Stromal cell of bone marrow (primary cell): ENCODE results near the gene TBRG4.
"Not testable (repeated sequence)": the region's sequence is repeated elsewhere in the genome, so short reads cannot be mapped to it uniquely, and the experiment has no call there.

ENCODE experiments used
- DNase-seq: peaks from one replicate; pipeline ENCODE4 v3.0.0-alpha.2; 2012; ENCODE audit warnings: low read depth

TBRG4 gene

DNA sequence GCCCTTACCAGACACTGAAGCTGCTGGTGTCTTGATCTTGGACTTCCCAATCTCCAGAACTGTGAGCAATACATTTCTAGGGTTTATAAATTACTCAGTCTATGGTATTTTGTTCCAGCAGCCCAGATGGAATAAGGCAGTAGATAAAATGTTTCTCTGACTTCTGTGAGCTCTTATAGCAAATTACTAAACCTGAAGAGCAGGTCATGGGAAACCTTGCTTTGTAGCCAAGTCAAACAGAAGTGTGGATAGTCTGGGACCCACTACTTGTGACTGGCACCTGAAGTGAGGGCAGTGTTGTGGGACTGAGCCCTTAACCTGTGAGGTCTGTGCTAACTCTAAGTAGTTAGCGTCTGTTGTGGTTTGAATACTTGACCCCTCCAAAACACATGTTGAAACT is 4.6 kb upstream of the TBRG4 start:
- DNase-seq: no peak

- no peak for DNase-seq
Observed at GRCh38 chr7:45114926-45115325, 3.4 kb upstream of the TBRG4 start.

DNA sequence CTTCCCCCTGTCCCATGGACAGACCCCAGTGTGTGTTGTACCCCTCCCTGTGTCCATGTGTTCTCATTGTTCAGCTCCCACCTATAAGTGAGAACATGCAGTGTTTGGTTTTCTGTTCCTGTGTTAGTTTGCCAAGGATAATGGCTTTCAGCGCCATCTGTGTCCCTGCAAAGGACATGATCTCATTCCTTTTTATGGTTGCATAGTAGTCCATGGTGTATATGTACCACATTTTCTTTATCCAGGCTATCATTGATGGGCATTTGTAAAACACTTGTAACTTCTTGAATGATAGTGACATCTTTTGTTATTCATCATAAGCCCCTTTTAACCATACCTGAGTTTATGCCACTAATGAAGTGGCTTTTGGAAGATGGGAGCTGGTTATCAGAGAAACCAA is 2.8 kb upstream of the TBRG4 start:
- not testable (repeated sequence) for DNase-seq

DNA sequence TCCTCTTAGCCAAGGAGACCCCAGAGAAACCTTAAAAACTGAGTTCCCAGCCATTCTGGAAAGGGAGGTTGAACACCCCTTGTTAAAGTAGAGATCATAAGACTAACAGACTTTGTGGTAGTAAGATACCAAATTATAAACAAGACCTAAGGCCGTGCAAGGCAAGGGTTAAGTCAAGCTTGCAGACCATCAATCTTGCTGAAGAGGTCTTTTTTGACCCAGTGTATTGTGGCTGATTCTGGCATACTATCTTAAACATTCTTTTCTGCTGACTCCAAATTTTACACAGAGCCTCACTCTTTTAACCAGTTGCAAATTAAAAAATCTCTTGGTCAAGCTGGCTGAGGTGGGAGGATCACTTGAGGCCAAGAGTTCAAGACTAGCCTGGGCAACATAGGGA is 1.2 kb upstream of the TBRG4 start:
- no peak for DNase-seq

DNA sequence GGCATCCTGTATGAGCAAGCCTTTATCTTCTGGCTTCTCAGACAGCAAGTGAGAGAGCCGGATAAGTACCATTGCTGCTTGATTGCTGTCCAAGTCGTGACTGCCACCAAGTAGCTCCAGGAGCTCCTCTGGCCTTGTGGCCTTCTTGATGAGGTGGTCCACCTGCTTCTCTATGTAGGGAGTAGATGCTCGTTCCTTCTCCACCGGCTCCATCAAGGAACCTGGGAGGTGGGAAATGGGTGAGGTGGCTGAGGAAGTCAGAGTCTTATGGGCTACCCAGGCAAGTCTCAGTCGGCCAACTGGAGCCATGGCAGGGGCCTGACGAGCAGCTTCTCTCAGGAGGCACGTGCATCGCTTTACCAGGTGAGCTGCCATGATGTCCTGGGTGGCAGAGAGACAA is 2.6 kb downstream of the TBRG4 start:
- no peak for DNase-seq

DNA sequence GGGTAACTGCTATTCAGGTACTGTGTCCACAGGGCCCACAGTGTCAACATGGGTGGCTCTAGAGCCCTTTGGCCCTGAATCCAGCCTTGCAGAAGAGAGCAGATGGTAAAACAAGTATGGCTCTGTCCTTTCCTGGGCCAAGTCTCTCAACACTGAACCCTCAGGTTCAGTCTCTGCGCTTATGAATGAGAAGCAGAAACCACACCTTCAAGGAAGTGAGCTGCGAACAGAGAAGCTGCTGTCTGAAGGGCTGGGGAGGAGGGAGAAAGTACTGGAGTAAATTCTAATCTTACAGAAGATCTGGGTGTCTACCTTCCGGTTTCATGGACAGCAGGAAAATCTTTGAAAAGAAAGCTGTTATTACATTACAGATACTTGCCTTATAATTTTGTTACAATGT is 4.1 kb downstream of the TBRG4 start:
- no peak for DNase-seq

DNA sequence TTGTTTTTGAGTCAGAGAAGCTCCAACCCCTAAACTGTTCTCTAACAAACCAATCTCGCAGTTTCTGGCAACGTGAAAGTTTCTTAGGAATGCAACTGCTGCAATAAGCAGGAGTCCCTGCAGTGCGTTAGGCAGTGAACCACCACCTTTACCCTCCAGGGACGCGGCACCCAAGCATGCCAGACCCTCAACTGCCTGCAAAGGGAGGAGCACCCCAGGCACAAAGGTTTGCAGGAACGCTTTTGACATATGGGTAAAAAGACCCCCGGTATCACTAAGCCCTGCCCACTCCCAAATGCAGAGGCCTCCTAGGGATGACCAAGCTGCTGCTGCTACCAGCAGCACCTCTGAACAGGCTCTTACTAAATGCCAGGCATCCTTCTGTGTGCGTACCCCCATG is 4.7 kb downstream of the TBRG4 start:
- no peak for DNase-seq

DNA sequence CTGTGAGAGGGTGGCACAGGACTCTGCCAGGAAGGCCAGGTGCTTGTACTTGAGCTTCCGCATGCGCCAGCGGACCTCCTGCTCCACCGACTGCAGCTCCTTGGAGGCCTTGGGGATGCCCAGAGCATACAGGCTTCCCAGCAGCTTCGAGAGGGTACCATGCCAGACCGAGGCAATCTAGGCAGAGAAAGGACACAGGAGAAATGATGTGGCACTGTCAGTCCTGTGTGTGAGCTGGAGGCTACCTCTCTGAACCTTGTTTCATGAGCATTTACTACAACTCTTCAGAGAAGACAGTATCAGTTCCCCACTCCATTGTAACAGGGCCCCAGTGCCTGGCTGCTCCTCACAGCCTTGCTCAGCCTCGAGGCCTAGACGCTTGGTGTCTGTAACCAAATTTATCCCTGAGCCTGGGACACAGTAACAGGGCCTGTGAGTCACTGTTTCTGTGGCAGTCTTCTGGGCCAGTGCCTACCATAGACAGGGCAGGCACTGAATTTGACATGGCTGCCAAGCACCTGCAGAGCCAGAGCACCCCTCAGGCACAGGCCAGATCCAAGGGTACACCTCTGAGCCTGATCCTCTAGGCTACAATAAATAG is 5.8 kb downstream of the TBRG4 start:
- DNase-seq: no peak

DNA sequence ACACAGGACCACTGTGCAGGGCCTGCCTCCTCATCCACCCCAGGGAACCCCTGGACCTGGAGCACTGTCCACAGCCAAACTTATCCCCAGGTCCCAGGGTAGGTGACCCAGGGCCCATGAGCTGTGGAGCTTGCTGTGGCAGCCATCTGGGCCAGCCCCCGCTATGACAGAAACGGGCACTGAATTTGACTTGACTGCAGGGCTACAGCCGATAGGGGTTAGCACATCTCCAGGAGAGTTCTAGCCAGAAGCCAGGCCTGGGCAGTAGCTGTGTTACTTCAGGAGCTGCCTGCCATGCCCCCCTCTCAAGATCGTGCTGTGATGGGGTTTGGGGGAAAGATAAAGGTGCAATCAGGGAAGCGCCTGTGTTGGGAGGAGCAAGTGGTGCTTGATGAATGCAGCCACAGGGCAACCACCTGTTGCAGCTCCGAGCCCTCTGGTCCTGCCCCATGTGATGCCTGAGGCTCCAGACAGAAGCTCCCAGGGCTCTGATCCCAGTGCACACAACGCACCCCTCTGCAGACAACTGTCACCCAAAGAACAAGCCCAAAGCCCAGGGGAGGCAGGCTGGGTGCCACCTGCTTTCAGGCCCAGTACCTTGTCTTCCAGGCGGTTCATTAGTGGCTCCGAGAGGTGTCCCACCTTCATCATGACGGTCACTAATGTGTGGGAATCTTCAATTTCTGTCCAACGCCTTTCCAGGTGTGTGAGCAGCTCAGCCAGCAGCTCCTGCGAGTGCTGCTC is 6.5 kb downstream of the TBRG4 start:
- DNase-seq: no peak

- DNase-seq: no peak
Observed at GRCh38 chr7:45103958-45104843, 7.3 kb downstream of the TBRG4 start.

GRCh38 chr7:45102785-45103712 is 8.4 kb downstream of the TBRG4 start:
- no peak for DNase-seq

DNA sequence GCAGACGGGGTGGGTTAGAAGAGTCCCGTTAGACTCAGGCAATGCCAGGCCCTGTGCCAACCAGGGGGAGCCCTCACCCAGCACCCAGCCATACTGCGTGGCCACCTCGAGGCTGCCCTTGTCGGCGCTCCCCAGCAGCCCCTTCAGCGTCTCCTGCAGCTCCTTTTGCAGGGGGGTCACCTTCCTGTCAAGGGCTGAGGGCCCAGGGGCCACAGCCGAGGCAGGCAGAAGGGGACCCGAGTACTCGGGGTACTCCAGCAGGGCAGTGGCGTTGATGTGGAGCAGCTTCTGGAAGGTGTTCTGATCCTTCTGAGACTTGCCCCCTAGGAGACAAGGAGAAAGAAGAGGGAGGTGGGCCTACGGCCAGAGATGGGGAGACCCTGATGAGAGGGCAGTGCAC is 9.7 kb downstream of the TBRG4 start:
- DNase-seq: no peak

DNA sequence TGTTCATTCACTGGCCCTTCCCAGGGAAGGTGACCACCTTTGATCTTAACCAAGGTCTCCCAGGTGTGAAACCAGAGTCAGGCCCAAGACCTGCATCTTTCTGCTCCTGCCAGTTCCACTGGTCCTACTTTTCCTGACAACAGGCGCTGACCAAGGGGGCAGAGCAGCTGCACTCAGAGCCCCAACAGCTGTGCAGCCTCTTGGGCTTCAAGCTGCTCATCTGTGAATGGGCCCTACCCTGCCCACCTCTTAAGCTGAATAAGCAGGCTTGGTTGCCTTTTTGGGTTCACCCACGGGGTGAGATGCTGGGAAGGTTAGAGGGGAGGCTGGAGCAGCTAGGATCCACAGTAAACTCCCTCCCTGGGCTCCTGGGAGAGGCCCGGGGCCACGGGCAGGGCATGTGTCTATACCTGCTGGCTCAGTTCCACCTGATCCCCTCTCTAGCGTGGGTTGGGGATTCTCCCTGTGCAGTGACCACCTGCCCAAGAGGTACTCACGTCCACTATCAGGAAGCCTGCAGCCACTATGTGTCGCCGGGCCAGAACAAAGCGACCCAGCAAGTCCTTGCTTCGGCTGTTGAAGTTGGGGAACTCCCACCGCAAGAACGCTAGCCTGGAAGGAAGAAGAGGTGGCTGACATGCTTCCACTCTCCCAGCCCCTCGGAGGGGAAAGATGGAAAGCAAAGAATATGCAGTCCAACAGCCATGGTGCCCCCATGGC is 10.6 kb downstream of the TBRG4 start:
- DNase-seq: no peak

DNA sequence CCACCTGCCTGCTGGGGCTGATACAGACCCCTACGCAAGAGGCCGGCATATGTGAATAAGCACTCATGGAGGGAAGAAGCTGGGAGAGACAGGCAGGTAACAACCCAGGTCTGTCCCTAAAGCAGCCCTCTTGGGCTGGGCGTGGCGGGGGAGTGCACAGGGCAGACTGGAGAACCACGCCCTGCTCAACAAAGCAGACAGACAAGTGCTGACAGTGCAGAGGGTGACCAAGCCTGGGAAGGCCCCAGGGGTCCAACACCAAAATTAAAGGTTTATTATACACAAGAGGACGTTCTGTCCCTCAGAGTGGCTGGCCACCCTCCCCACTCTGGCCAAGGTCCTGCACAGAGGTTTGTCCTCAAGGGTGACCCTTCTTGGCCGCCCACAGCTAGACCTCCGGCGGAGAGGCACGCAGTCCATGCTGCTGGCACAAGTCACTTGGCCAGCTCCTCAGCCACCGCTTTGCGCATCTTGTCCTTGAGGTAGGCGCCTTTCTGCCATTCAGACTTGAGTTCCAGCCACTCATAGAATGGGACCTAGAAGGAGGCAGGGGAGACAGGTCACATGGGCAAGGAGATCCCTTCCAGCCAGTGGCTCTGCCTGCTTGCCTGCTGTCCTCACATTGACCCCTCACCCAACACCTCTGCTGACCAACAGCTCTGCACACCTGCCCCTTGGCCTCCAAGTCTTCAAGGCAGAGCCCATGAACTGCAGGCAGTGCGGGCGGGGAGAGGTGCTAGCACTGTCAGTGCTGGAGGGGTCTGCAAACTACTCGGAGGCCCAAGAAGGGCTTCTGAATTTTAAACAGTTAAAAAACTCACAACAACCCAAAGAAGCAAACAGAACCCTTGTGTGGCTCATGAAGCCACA is 11.4 kb downstream of the TBRG4 start:
- DNase-seq: no peak

DNA sequence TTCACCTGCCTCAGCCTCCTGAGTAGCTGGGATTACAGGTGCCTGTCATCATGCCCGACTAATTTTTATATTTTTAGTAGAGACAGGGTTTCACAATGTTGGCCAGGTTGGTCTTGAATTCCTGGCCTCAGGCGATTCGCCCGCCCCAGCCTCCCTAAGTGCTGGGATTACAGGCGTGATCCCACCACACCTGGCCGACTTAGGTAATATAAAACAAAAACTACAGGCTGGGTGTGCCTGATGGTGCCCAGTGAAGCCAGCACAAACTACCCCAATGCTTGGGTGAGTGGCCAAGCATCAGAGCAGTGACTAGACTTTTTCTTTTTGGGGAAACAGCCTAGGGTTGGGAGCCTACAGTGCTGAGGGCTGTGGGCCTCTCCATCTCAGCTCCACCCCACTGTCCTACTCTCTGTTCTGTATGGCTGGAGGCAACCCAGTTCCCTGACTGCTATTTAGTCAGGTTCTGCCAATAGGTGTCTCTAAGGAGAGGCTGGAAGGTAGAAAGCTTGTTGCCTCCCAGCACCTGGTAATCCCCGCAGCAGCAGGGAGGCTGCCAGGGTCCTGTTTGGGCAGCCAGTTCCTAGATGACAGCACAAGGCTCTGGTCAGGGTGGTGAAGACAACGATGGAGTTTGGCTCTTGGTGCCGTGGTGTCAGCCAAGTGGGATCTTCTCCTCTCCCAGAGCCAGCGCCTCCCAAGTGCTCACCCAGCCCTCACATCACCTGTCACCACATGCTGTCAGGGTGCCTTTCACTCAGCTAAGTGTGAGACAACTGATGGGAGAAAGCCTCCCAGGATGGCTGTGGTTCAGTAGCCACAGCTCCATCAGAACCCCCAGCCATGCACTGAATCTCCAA is 12.3 kb downstream of the TBRG4 start:
- no peak for DNase-seq

GRCh38 chr7:45092931-45093235 is 18.6 kb downstream of the TBRG4 start:
- no peak for DNase-seq

DNA sequence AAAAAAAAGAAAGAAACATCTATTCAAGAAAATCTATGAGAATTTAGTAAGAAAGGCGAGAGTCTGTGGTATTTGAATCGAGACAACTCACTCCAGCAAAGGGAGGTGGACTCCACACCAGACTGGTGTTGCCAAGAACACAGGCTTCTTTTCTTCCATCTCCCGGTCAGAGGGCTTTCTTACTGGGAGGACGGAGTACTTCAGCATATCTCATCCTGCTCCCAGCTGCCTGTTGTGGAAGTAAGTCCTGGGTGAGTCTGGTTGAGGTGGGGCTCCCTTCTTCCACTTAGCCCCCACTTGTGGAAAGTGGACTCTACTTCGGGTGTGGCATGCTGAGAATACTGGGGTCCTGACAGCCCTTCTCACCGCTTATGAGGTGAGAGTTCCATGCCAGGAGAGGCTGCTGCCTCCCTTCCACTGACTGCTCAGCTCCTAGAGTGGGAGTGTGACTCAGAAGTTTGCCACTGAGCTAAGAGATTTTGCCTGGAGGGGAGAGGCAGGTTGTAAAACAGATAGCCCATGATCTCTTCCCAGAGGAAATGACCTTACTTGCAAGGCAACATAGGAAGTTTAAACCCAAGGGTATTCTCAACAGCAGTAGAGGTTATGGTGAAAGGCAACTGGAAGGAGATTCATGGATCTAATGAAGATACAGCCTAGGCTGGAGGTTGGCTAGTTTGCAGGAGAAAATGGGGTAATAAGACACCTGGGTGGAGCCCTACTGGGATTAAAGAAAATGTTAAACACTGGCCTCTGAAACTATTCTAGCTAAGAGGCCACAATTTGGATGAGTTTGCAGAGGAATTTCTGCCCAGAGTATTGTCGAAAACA is 19.2 kb downstream of the TBRG4 start:
- no peak for DNase-seq

DNA sequence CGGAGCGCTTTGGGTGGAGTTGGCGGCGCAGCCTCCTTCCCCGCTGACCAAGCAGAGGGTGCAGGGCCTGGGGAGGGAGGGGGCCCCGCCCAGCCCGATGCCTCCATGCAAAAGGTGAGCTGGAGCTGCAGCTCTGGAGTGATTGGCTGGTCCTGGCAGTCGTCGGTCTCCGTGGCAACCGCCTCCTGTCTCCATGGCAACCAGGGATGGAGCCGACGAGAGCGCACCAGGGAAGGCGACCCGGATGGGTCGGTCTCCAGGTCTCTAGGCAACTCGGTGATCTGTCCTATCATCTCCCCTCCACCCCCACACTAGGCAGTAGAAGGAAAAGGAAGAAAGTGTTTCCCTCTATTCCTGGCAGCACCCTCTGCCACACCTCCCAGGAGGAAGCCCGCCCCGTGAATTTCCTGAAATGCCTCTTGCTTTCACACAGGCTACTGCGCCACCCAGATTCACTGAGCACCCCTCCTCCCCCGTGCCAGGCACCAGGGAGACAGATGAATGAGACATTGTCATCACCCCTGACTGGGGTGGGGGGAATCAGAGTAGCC is 22.1 kb downstream of the TBRG4 start:
- DNase-seq: no peak
